ENCODE measurements around the gene TIMM10B. TPM values are rescaled to one million over a fixed set of nuclear protein-coding genes. Genes with fewer than 3 reads are reported as not detected.
A peak's percentile ranks its signal among the peaks of the same experiment; 100 is the strongest.

The TIMM10B gene
- total RNA-seq, 6 donors from 2014 or later = 21.0 to 53.0 (median 42.6) TPM

- WGBS, 2 donors = 52 to 87% methylated on average over 7 of the region's 7 CpGs
- Histone ChIP-seq H3K27ac (no peak overlapping the region), H3K36me3 (peaks cover 4 to 24% (median 9%) of the 10 kb centered on the region in 4 donors), H3K4me3 (no peak overlapping the region), H3K4me1 (no peaks in the 10 kb centered on the region), H3K27me3 (no peaks in the 10 kb centered on the region), H3K9me3 (no peaks in the 10 kb centered on the region)
- ATAC-seq (ENCODE audit: low FRiP score in 2 of 2) = peak; percentile 31 to 68
- peak in 1 of 2 donors; percentile 38 for DNase-seq
- TF ChIP-seq EP300 (IDR thresholded peaks at IDR 0.05) (no peak), POLR2A (IDR thresholded peaks at IDR 0.05) (no peak), POLR2AphosphoS5 (IDR thresholded peaks at IDR 0.05) (no peak), CTCF (IDR thresholded peaks at IDR 0.05) (no peak)
Observed at GRCh38 chr11:6498121-6498520, 16.8 kb downstream of the TIMM10B start.

GRCh38 chr11:6498544-6498943 is 17.2 kb downstream of the TIMM10B start:
- no peak for DNase-seq
- Histone ChIP-seq H3K9me3 (no peaks in the 10 kb centered on the region), H3K4me3 (no peak overlapping the region), H3K27me3 (no peaks in the 10 kb centered on the region), H3K27ac (no peak overlapping the region), H3K36me3 (peaks cover 4 to 28% (median 11%) of the 10 kb centered on the region in 4 donors), H3K4me1 (no peaks in the 10 kb centered on the region)
- peak in 1 of 2 donors; percentile 4 for ATAC-seq (ENCODE audit: low FRiP score in 2 of 2)
- no peak for TF ChIP-seq POLR2A (IDR thresholded peaks at IDR 0.05)
- TF ChIP-seq POLR2AphosphoS5 (IDR thresholded peaks at IDR 0.05) = no peak
- no peak for TF ChIP-seq CTCF (IDR thresholded peaks at IDR 0.05)
- TF ChIP-seq EP300 (IDR thresholded peaks at IDR 0.05) = no peak
- 98 to 100% methylated on average over 2 to 5 of the region's 5 CpGs for WGBS, 2 donors

- Histone ChIP-seq H3K27me3 (no peaks in the 10 kb centered on the region), H3K9me3 (no peaks in the 10 kb centered on the region), H3K4me1 (no peaks in the 10 kb centered on the region), H3K27ac (no peak overlapping the region), H3K36me3 (peaks cover 4 to 26% (median 14%) of the 10 kb centered on the region in 4 donors), H3K4me3 (no peak overlapping the region)
- 96 to 97% methylated on average over 3 of the region's 3 CpGs for WGBS, 2 donors
- ATAC-seq (ENCODE audit: low FRiP score in 2 of 2) (no peak), DNase-seq (no peak)
- TF ChIP-seq CTCF (IDR thresholded peaks at IDR 0.05) = no peak
Observed at GRCh38 chr11:6502382-6502781, 21.1 kb downstream of the TIMM10B start.

GRCh38 chr11:6504166-6504565 is 22.9 kb downstream of the TIMM10B start:
- Histone ChIP-seq H3K36me3 (peaks cover 0 to 26% (median 8%) of the 10 kb centered on the region in 4 donors), H3K4me1 (no peaks in the 10 kb centered on the region), H3K4me3 (no peak overlapping the region), H3K27me3 (no peaks in the 10 kb centered on the region), H3K9me3 (no peaks in the 10 kb centered on the region), H3K27ac (no peak overlapping the region)
- TF ChIP-seq POLR2AphosphoS5 (IDR thresholded peaks at IDR 0.05) = no peak
- TF ChIP-seq CTCF (IDR thresholded peaks at IDR 0.05) = no peak
- no peak for TF ChIP-seq POLR2A (IDR thresholded peaks at IDR 0.05)
- no peak for TF ChIP-seq EP300 (IDR thresholded peaks at IDR 0.05)
- no peak for ATAC-seq (ENCODE audit: low FRiP score in 2 of 2)
- WGBS, 2 donors = 77 to 82% methylated on average over 3 of the region's 3 CpGs
- DNase-seq = no peak

- no peaks in the 10 kb centered on the region for H3K27me3 ChIP-seq
- 61 to 62% methylated on average over 2 of the region's 2 CpGs for WGBS, 2 donors
- H3K4me1 ChIP-seq = no peaks in the 10 kb centered on the region
- H3K4me3 ChIP-seq = no peak overlapping the region
- ATAC-seq (ENCODE audit: low FRiP score in 2 of 2) (peak in 1 of 2 donors; percentile 81), DNase-seq (no peak)
- no peak overlapping the region for H3K27ac ChIP-seq
- H3K9me3 ChIP-seq = no peaks in the 10 kb centered on the region
- TF ChIP-seq CTCF (IDR thresholded peaks at IDR 0.05) (peak; percentile 48 to 76 (median 65)), POLR2AphosphoS5 (IDR thresholded peaks at IDR 0.05) (no peak), EP300 (IDR thresholded peaks at IDR 0.05) (no peak), POLR2A (IDR thresholded peaks at IDR 0.05) (no peak)
- peaks cover 0 to 27% (median 11%) of the 10 kb centered on the region in 4 donors for H3K36me3 ChIP-seq
Observed at GRCh38 chr11:6505577-6506240, 24.4 kb downstream of the TIMM10B start.
